Trophoblast cell (in vitro differentiated cells and primary cell): ENCODE results near the gene PRPSAP2.
"Not testable (repeated sequence)": the region's sequence is repeated elsewhere in the genome, so short reads cannot be mapped to it uniquely, and the experiment has no call there.

ENCODE experiments used
- DNase-seq, 2 donors: peaks; one replicate each; pipeline ENCODE4 v3.0.0-alpha.2; 2016
- H2AFZ ChIP-seq: 2 replicates; pipeline ENCODE4 v1.6.1; 2013; ENCODE audit warnings: low read length, moderate library complexity, mild to moderate bottlenecking; ENCODE audit not compliant: insufficient read depth, poor library complexity
- H2AK5ac ChIP-seq: 2 replicates; pipeline ENCODE4 v1.6.1; 2013; ENCODE audit warnings: mild to moderate bottlenecking, low read length
- H2BK120ac ChIP-seq: 2 replicates; pipeline ENCODE4 v1.6.1; 2013; ENCODE audit warnings: low read length, mild to moderate bottlenecking, moderate library complexity; ENCODE audit not compliant: insufficient read depth, poor library complexity
- H2BK12ac ChIP-seq: 2 replicates; pipeline ENCODE4 v1.6.1; 2013; ENCODE audit warnings: mild to moderate bottlenecking, low read length, moderate library complexity
- H2BK5ac ChIP-seq: 2 replicates; pipeline ENCODE4 v1.6.1; 2013; ENCODE audit warnings: low read length, low read depth, moderate library complexity, mild to moderate bottlenecking; ENCODE audit not compliant: poor library complexity
- H3K14ac ChIP-seq: 2 replicates; pipeline ENCODE4 v1.6.1; 2013; ENCODE audit warnings: mild to moderate bottlenecking, low read length
- H3K18ac ChIP-seq: 2 replicates; pipeline ENCODE4 v1.6.1; 2013; ENCODE audit warnings: mild to moderate bottlenecking, low read length
- H3K23ac ChIP-seq: 2 replicates; pipeline ENCODE4 v1.6.1; 2013; ENCODE audit warnings: low read length
- H3K27ac ChIP-seq: 2 replicates; pipeline ENCODE4 v1.5.1; 2013; ENCODE audit warnings: low read depth, mild to moderate bottlenecking, inconsistent platforms, low read length, moderate library complexity
- H3K27me3 ChIP-seq: 2 replicates; pipeline ENCODE4 v1.6.1; 2013; ENCODE audit warnings: inconsistent platforms, mild to moderate bottlenecking, low read length, moderate library complexity; ENCODE audit not compliant: insufficient read depth
- H3K36me3 ChIP-seq, 2 experiments: 1 replicate in 1 of 2; 2 replicates in 1 of 2; pipeline ENCODE4 v1.6.1; 2013; ENCODE audit warnings: low read length in 2 of 2, mild to moderate bottlenecking in 2 of 2, moderate library complexity in 1 of 2; ENCODE audit not compliant: insufficient read depth in 2 of 2, control insufficient read depth in 1 of 2
- H3K4ac ChIP-seq: 2 replicates; pipeline ENCODE4 v1.6.1; 2013; ENCODE audit warnings: low read depth, mild to moderate bottlenecking, low read length, moderate library complexity
- H3K4me1 ChIP-seq, 2 experiments: 1 replicate in 1 of 2; 2 replicates in 1 of 2; pipeline ENCODE4 v1.6.1; 2013; ENCODE audit warnings: low read length in 2 of 2, mild to moderate bottlenecking in 2 of 2, moderate library complexity in 1 of 2; ENCODE audit not compliant: insufficient read depth in 2 of 2, control insufficient read depth in 1 of 2
- H3K4me2 ChIP-seq: 2 replicates; pipeline ENCODE4 v1.6.1; 2013; ENCODE audit warnings: inconsistent platforms, mild to moderate bottlenecking, low read length, moderate library complexity
- H3K4me3 ChIP-seq: 2 replicates; pipeline ENCODE4 v1.5.1; 2013; ENCODE audit warnings: mild to moderate bottlenecking, low read depth, low read length, inconsistent platforms
- H3K79me1 ChIP-seq: one replicate; pipeline ENCODE4 v1.6.1; 2013; ENCODE audit warnings: low read length
- H3K79me2 ChIP-seq: 2 replicates; pipeline ENCODE4 v1.6.1; 2013; ENCODE audit warnings: low read length, mild to moderate bottlenecking; ENCODE audit not compliant: control insufficient read depth, insufficient read depth, poor library complexity
- H3K9ac ChIP-seq: 2 replicates; pipeline ENCODE4 v1.6.1; 2013; ENCODE audit warnings: mild to moderate bottlenecking, low read length
- H3K9me3 ChIP-seq: 2 replicates; pipeline ENCODE4 v1.6.1; 2013; ENCODE audit warnings: low read depth, mild to moderate bottlenecking, control low read depth, inconsistent platforms, low read length; ENCODE audit not compliant: insufficient read depth
- H4K12ac ChIP-seq: 2 replicates; pipeline ENCODE4 v1.6.1; 2013; ENCODE audit warnings: low read depth, mild to moderate bottlenecking, low read length, moderate library complexity
- H4K8ac ChIP-seq: 2 replicates; pipeline ENCODE4 v1.6.1; 2013; ENCODE audit warnings: low read depth, mild to moderate bottlenecking, low read length, moderate library complexity
- H4K91ac ChIP-seq: one replicate; pipeline ENCODE4 v1.6.1; 2013; ENCODE audit warnings: low read depth, mild to moderate bottlenecking, low read length, moderate library complexity
- WGBS: extraction: QIAGEN DNeasy Blood & Tissue Kit; methylation state at CpG from one replicate; pipeline ENCODE4 v1.1.7; 2013; ENCODE audit warnings: missing lambda C conversion rate; ENCODE audit not compliant: insufficient read length, insufficient coverage; ENCODE audit errors: extremely low coverage; 5-methylcytosine and 5-hydroxymethylcytosine counted together

PRPSAP2 gene

DNA sequence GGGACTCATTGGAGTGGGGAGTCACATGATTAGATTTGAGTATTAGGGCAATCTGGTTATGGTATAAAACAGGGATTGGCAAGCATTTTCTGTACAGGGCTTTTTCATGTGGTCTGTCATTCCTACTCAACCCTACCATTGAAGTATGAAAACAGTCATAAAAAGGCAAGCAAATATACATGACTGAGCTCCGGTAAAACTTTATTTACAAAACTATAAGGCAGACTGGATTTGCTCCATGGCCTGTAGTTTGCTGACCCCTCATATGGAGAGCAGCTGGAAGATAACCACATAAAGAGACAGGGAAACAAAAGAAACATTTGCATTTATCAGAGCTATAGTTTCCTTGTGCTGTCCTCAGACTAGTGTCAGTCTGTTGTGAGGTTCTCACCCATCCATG, 30.3 kb upstream of the PRPSAP2 start:
- H3K27ac ChIP-seq, H3K4me3 ChIP-seq, H3K9ac ChIP-seq, H3K79me2 ChIP-seq, H3K4ac ChIP-seq, H3K4me1 ChIP-seq, H3K23ac ChIP-seq, H3K79me1 ChIP-seq, H2BK12ac ChIP-seq, H3K9me3 ChIP-seq, DNase-seq, H2AFZ ChIP-seq, H3K14ac ChIP-seq, H2BK120ac ChIP-seq, H2BK5ac ChIP-seq, H2AK5ac ChIP-seq, H3K36me3 ChIP-seq, H3K4me2 ChIP-seq, H4K12ac ChIP-seq, H3K27me3 ChIP-seq, H4K8ac ChIP-seq, H4K91ac ChIP-seq, H3K18ac ChIP-seq: not testable (repeated sequence)
- WGBS: no CpG with 5 or more reads among the region's 1 CpG

DNA sequence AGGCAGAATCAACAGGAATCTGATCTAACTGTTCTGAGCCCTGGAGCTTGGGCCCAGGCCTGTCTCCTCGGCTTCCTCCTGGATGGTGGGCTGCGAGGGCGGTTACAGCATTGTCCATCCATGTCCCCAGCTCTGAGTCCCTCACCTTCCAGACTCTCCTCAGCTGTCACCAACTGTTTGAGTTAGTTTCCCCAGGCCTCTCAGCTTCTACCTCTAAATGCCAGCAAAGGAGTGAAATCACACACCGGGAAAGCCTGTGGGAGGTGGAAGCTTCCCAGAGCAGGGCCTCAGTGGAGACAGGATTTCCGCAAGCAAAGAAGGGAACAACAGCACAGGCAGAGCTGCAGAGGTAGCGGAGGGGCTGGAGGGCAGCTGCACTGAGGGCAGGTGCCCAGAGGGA, 9.4 kb upstream of the PRPSAP2 start:
- Histone ChIP-seq H3K23ac (no peak overlapping the region), H3K4ac (no peak overlapping the region), H4K8ac (no peak overlapping the region), H3K36me3 (no peaks in the 10 kb centered on the region), H3K27ac (no peak overlapping the region), H3K79me1 (no peaks in the 10 kb centered on the region), H2BK5ac (no peak overlapping the region), H3K9ac (no peak overlapping the region), H3K27me3 (no peaks in the 10 kb centered on the region), H4K91ac (no peak overlapping the region), H3K14ac (no peak overlapping the region), H2AK5ac (no peak overlapping the region), H4K12ac (peak overlapping the region; percentile 36), H2BK12ac (no peak overlapping the region), H2AFZ (no peak overlapping the region), H3K18ac (no peak overlapping the region), H3K9me3 (no peaks in the 10 kb centered on the region), H3K4me2 (no peak overlapping the region), H3K4me3 (no peak overlapping the region), H3K4me1 (no peaks in the 10 kb centered on the region), H2BK120ac (no peak overlapping the region), H3K79me2 (no peaks in the 10 kb centered on the region)
- no peak for DNase-seq
- WGBS: no CpG with 5 or more reads among the region's 6 CpGs

DNA sequence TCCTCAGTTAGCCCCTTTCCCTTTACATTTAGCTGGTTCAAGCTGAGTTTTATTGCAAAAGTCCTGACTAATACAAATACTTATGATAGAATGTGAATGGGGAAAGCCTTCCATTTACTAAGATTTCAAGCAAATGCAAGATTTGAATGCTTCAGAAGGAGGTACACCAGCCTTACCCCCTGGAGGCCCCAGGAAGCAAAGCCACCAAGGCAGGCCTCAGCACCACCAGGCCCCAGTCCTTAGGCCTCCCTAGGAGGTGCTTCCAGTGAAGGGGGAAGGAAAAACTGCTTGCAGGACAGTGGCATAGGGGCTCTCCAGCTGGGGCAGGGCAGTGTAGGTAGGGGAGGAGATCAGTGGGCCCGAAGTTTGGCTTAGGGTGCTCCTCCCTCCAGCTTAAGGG, 7.3 kb upstream of the PRPSAP2 start:
- no CpG with 5 or more reads among the region's 1 CpG for WGBS
- no peak overlapping the region for H3K18ac ChIP-seq
- H3K4me1 ChIP-seq: no peaks in the 10 kb centered on the region
- H3K9ac ChIP-seq: no peak overlapping the region
- H4K91ac ChIP-seq: no peak overlapping the region
- H2BK12ac ChIP-seq: no peak overlapping the region
- no peak overlapping the region for H3K27ac ChIP-seq
- H3K4me2 ChIP-seq: no peak overlapping the region
- no peak overlapping the region for H3K4ac ChIP-seq
- no peaks in the 10 kb centered on the region for H3K79me1 ChIP-seq
- H2BK120ac ChIP-seq: no peak overlapping the region
- H3K14ac ChIP-seq: no peak overlapping the region
- no peaks in the 10 kb centered on the region for H3K9me3 ChIP-seq
- no peak overlapping the region for H4K12ac ChIP-seq
- H2AK5ac ChIP-seq: no peak overlapping the region
- H3K36me3 ChIP-seq: no peaks in the 10 kb centered on the region
- no peak overlapping the region for H4K8ac ChIP-seq
- H3K23ac ChIP-seq: no peak overlapping the region
- H2BK5ac ChIP-seq: no peak overlapping the region
- H3K79me2 ChIP-seq: no peaks in the 10 kb centered on the region
- no peak overlapping the region for H3K4me3 ChIP-seq
- H3K27me3 ChIP-seq: no peaks in the 10 kb centered on the region
- no peak for DNase-seq
- no peak overlapping the region for H2AFZ ChIP-seq

DNA sequence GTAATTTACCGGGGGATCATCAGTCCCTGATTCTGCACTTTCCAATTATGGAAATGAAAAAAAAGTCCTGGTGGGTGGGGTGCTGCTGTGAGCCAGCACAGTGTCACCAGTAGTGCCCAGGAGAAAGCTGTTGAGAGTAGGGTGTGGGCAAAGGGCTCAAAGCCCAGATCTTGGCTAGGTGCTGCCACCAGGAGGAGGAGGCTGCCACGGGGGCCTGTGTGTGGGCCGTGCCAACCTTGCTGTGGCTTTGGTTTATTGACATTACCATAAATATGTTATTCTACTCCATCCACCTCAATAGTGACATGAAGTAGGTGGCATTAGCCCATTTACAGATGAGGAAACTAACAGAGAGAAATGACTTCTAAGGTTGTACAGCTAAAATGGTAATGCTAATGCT, 6.7 kb upstream of the PRPSAP2 start:
- Histone ChIP-seq H4K91ac (no peak overlapping the region), H2AFZ (no peak overlapping the region), H3K18ac (no peak overlapping the region), H3K9me3 (no peaks in the 10 kb centered on the region), H2AK5ac (no peak overlapping the region), H3K27ac (no peak overlapping the region), H2BK5ac (no peak overlapping the region), H3K4me1 (no peaks in the 10 kb centered on the region), H3K9ac (no peak overlapping the region), H3K4me2 (no peak overlapping the region), H3K4ac (no peak overlapping the region), H4K8ac (no peak overlapping the region), H2BK12ac (no peak overlapping the region), H2BK120ac (no peak overlapping the region), H4K12ac (no peak overlapping the region), H3K14ac (no peak overlapping the region), H3K27me3 (no peaks in the 10 kb centered on the region), H3K4me3 (no peak overlapping the region), H3K23ac (no peak overlapping the region), H3K36me3 (no peaks in the 10 kb centered on the region), H3K79me2 (no peaks in the 10 kb centered on the region), H3K79me1 (no peaks in the 10 kb centered on the region)
- WGBS: no CpG with 5 or more reads among the region's 3 CpGs
- no peak for DNase-seq
